HCT116 (cell line): ENCODE results near the gene NAV1. TPM values are rescaled to one million over a fixed set of nuclear protein-coding genes. Genes with fewer than 3 reads are reported as not detected.

Source experiments
- ATAC-seq: fragments of 200-7000 bp; cut with Tn5 transposase; 2 replicates; pipeline ENCODE4 v1.9.1; 2020; ENCODE audit warnings: mild to moderate bottlenecking, moderate library complexity
- BruUV-seq: library from RNA; stranded (reverse); fragments of 400-500 nt; replicated peaks from 2 replicates; lab custom pipeline; 2021; lab: Mats Ljungman, UMichigan
- CTCF ChIA-PET: fragments of 300-600 bp; sonication (Branson Sonifier 250); formaldehyde crosslinking; loops from one replicate; lab custom pipeline; 2021; ENCODE audit warnings: antibody characterized with exemption; lab: Charles Lee
- POLR2A ChIA-PET: fragments of 300-600, 350-600 bp; sonication (Branson Sonifier 250); formaldehyde crosslinking; loops from one replicate; lab custom pipeline; 2021; ENCODE audit warnings: antibody characterized with exemption; lab: Charles Lee
- RAD21 ChIA-PET, 2 experiments: fragments of 300-600 bp; sonication (Branson Sonifier 250); formaldehyde crosslinking; loops; one replicate each; lab custom pipeline; 2023; ENCODE audit warnings: low total read pairs in 2 of 2; ENCODE audit not compliant: uncharacterized antibody in 2 of 2, unreplicated experiment in 2 of 2, low non-redundant PET in 1 of 2; lab: Charles Lee
- DNase-seq: peaks from one replicate; pipeline ENCODE4 v3.0.0-alpha.2; 2010; ENCODE audit warnings: low read depth, low spot score
- H2AFZ ChIP-seq: fragments of 200-600 bp; shearing (Covaris generic), sonication (generic); 2 replicates; pipeline ENCODE4 v1.6.1; 2017; ENCODE audit warnings: low read depth, mixed run types, mixed read lengths, antibody characterized with exemption, low read length; ENCODE audit not compliant: poor library complexity, severe bottlenecking
- H3K27ac ChIP-seq: 2 replicates; pipeline ENCODE4 v1.5.1; 2012; ENCODE audit warnings: low read depth, low read length
- H3K27me3 ChIP-seq: fragments of 200-600 bp; sonication (generic); 2 replicates; pipeline ENCODE4 v1.6.1; 2016; ENCODE audit warnings: mixed run types, low read length, mixed read lengths; ENCODE audit not compliant: insufficient read depth
- H3K36me3 ChIP-seq, 2 experiments: fragments of 200-500 bp in 1 of 2; fragments of 200-600 bp in 1 of 2; sonication (Bioruptor generic) in 1 of 2; sonication (generic) in 1 of 2; 2 replicates each; pipeline versions ENCODE4 v1.5.1 to v1.6.1; 2014 to 2016; ENCODE audit warnings: low read length in 2 of 2, inconsistent platforms in 1 of 2, mixed read lengths in 1 of 2, mixed run types in 1 of 2; ENCODE audit not compliant: insufficient read depth in 2 of 2, control insufficient read depth in 1 of 2
- H3K4me1 ChIP-seq, 2 experiments: fragments of 200-600 bp in 1 of 2; sonication (generic) in 1 of 2; 2 replicates each; pipeline versions ENCODE4 v1.5.1 to v1.6.1; 2012 to 2017; ENCODE audit warnings: low read length in 2 of 2, inconsistent platforms in 1 of 2, mild to moderate bottlenecking in 1 of 2, mixed read lengths in 1 of 2, mixed run types in 1 of 2, moderate library complexity in 1 of 2; ENCODE audit not compliant: insufficient read depth in 2 of 2, control insufficient read depth in 1 of 2
- H3K4me2 ChIP-seq: fragments of 200-600 bp; sonication (generic); 2 replicates; pipeline ENCODE4 v1.6.1; 2017; ENCODE audit warnings: mixed run types, low read length, mixed read lengths
- H3K4me3 ChIP-seq, 2 experiments: fragments of 200-600 bp in 1 of 2; sonication (generic) in 1 of 2; replicated peaks in 1 of 2; 2 replicates each; pipeline ENCODE4 v1.5.1; 2011 to 2016; ENCODE audit warnings: low read length in 2 of 2, control low read depth in 1 of 2, low read depth in 1 of 2, mild to moderate bottlenecking in 1 of 2, mixed read lengths in 1 of 2, mixed run types in 1 of 2
- H3K79me2 ChIP-seq: fragments of 200-600 bp; sonication (generic); 2 replicates; pipeline ENCODE4 v1.6.1; 2017; ENCODE audit warnings: mild to moderate bottlenecking, mixed run types, low read length, moderate library complexity, mixed read lengths; ENCODE audit not compliant: insufficient read depth
- H3K9ac ChIP-seq: fragments of 200-600 bp; sonication (generic); 2 replicates; pipeline ENCODE4 v1.6.1; 2016; ENCODE audit warnings: low read length, mixed read lengths
- H3K9me2 ChIP-seq: fragments of 200-600 bp; sonication (generic), shearing (Covaris generic); 2 replicates; pipeline ENCODE4 v1.6.1; 2017; ENCODE audit warnings: mixed run types, mild to moderate bottlenecking, moderate library complexity; ENCODE audit not compliant: insufficient read depth
- H3K9me3 ChIP-seq, 2 experiments: fragments of 200-500 bp in 1 of 2; fragments of 200-600 bp in 1 of 2; sonication (Bioruptor generic) in 1 of 2; sonication (generic) in 1 of 2; 2 replicates each; pipeline ENCODE4 v1.6.1; 2014 to 2017; ENCODE audit warnings: low read length in 2 of 2, mixed read lengths in 2 of 2, inconsistent platforms in 1 of 2, low read depth in 1 of 2, mild to moderate bottlenecking in 1 of 2, mixed run types in 1 of 2, moderate library complexity in 1 of 2; ENCODE audit not compliant: control insufficient read depth in 1 of 2, insufficient read depth in 1 of 2
- H4K20me1 ChIP-seq: fragments of 200-600 bp; sonication (generic), shearing (Covaris generic); 2 replicates; pipeline ENCODE4 v1.6.1; 2017; ENCODE audit warnings: mixed run types, mild to moderate bottlenecking, moderate library complexity; ENCODE audit not compliant: insufficient read depth
- ATF3 ChIP-seq: IDR thresholded peaks from 2 replicates; pipeline ENCODE4 v1.6.1; 2012
- CBX3 ChIP-seq: IDR thresholded peaks from 2 replicates; pipeline ENCODE4 v1.6.1; 2012; ENCODE audit warnings: low read depth
- CEBPB ChIP-seq: IDR thresholded peaks from 2 replicates; pipeline ENCODE4 v1.6.1; 2012; ENCODE audit warnings: low read depth
- EGR1 ChIP-seq: IDR thresholded peaks from 2 replicates; pipeline ENCODE4 v1.6.1; 2012; ENCODE audit warnings: low read depth
- ELF1 ChIP-seq: IDR thresholded peaks from 2 replicates; pipeline ENCODE4 v1.6.1; 2012; ENCODE audit warnings: low read depth, borderline replicate concordance
- EZH2 ChIP-seq: fragments of 200-600 bp; sonication (generic); IDR thresholded peaks from 2 replicates; pipeline ENCODE4 v1.6.1; 2017; ENCODE audit warnings: antibody characterized with exemption, mixed run types
- EZH2phosphoT487 ChIP-seq: fragments of 200-600 bp; IDR thresholded peaks from 2 replicates; pipeline ENCODE4 v1.6.1; 2018; ENCODE audit warnings: antibody characterized with exemption, borderline replicate concordance
- FOSL1 ChIP-seq: IDR thresholded peaks from 2 replicates; pipeline ENCODE4 v1.6.1; 2012; ENCODE audit warnings: low read depth
- JUND ChIP-seq: IDR thresholded peaks from 2 replicates; pipeline ENCODE4 v1.6.1; 2012
- POLR2A ChIP-seq: IDR thresholded peaks from 2 replicates; pipeline ENCODE4 v1.7.0; 2011; ENCODE audit warnings: borderline replicate concordance; ENCODE audit not compliant: insufficient read depth, insufficient read length; ENCODE audit errors: extremely low read depth
- RAD21 ChIP-seq: IDR thresholded peaks from 2 replicates; pipeline ENCODE4 v1.6.1; 2012; ENCODE audit warnings: low read depth, mild to moderate bottlenecking
- REST ChIP-seq: IDR thresholded peaks from 2 replicates; pipeline ENCODE4 v1.6.1; 2012; ENCODE audit warnings: low read depth
- SIN3A ChIP-seq: IDR thresholded peaks from 2 replicates; pipeline ENCODE4 v1.6.1; 2012; ENCODE audit warnings: low read depth
- SP1 ChIP-seq: IDR thresholded peaks from 2 replicates; pipeline ENCODE4 v1.6.1; 2012; ENCODE audit warnings: low read depth
- SRF ChIP-seq: IDR thresholded peaks from 2 replicates; pipeline ENCODE4 v1.6.1; 2012; ENCODE audit warnings: low read depth
- TCF7L2 ChIP-seq: IDR thresholded peaks from 2 replicates; pipeline ENCODE4 v1.7.0; 2011; ENCODE audit warnings: borderline replicate concordance, inconsistent platforms; ENCODE audit not compliant: insufficient read depth, insufficient read length; ENCODE audit errors: extremely low read depth
- YY1 ChIP-seq: IDR thresholded peaks from 2 replicates; pipeline ENCODE4 v1.6.1; 2011; ENCODE audit warnings: low read length, low read depth, moderate library complexity, mild to moderate bottlenecking; ENCODE audit not compliant: insufficient replicate concordance; ENCODE audit errors: extremely low read depth
- ZFX ChIP-seq: fragments of 450-650 bp; IDR thresholded peaks from 2 replicates; pipeline ENCODE4 v1.6.1; 2017
- ZNF274 ChIP-seq: fragments of 200-500 bp; sonication (Bioruptor generic); IDR thresholded peaks from 2 replicates; pipeline ENCODE4 v1.6.1; 2014; ENCODE audit warnings: mild to moderate bottlenecking, low read depth, low read length, inconsistent platforms
- intact Hi-C: fragments of 100-400 bp; cut with micrococcal nuclease; formaldehyde crosslinking; loops from 2 replicates; pipeline ENCODE4 v1.10.0; 2022
- total RNA-seq: library from RNA; stranded (reverse); gene quantifications from one replicate; pipeline ENCODE4 v1.2.1, GENCODE V29; 2021; ENCODE audit not compliant: unreplicated experiment
- TF ChIP-seq, protein P1 (sequence below), 3 experiments: fragments of 200-600 bp in 1 of 3; sonication (generic) in 1 of 3; IDR thresholded peaks in 2 of 3; conservative IDR thresholded peaks in 1 of 3; 2 replicates each; pipeline ENCODE4 v1.5.1; 2012 to 2017; ENCODE audit warnings: low read depth in 2 of 3, low read length in 2 of 3, antibody characterized with exemption in 1 of 3, borderline replicate concordance in 1 of 3, control low read depth in 1 of 3, mild to moderate bottlenecking in 1 of 3, mixed read lengths in 1 of 3, mixed run types in 1 of 3, moderate library complexity in 1 of 3; ENCODE audit not compliant: insufficient read depth in 1 of 3
- TF ChIP-seq, protein P2 (sequence below): IDR thresholded peaks from 2 replicates; pipeline ENCODE4 v1.6.1; 2012

Gene NAV1
- total RNA-seq, 1 experiment from 2014 or later: 22.8 TPM

- ATAC-seq (peak; percentile 64), DNase-seq (peak; percentile 58)
- H3K36me3 ChIP-seq: no peaks in the 10 kb centered on the region
- H3K9ac ChIP-seq: 0 out of 2 replicates have a peak overlapping the region, but pooled peaks have one; percentile 15
- peak overlapping the region; percentile 64 for H3K4me2 ChIP-seq
- no peak overlapping the region for H3K27ac ChIP-seq
- CTCF ChIA-PET: interaction anchor here (1.1 to 1.7 kb wide), 5 partner anchors 22 to 243 kb away, joined by 3 to 5 read pairs (median 4); no protein-coding TSS in a partner anchor
- H3K27me3 ChIP-seq: no peaks in the 10 kb centered on the region
- no peak overlapping the region for H2AFZ ChIP-seq
- no TSS peak for BruUV-seq
- no peaks in the 10 kb centered on the region for H3K9me3 ChIP-seq
- intact Hi-C loops: no loop called here
- H4K20me1 ChIP-seq: no peaks in the 10 kb centered on the region
- peak overlapping the region in 1 of 2 experiments; percentile 9; a peak in 1 of 4 replicates for H3K4me3 ChIP-seq
- no peaks in the 10 kb centered on the region for H3K79me2 ChIP-seq
- no peaks in the 10 kb centered on the region for H3K9me2 ChIP-seq
- RAD21 ChIA-PET: no interaction called here
- POLR2A ChIA-PET: interaction anchor here (0.6 to 1.8 kb wide), 2 partner anchors 12 to 250 kb away, joined by 3 to 4 read pairs; no protein-coding TSS in a partner anchor
- peaks cover 0 to 18% of the 10 kb centered on the region in 2 experiments; a peak in 2 of 4 replicates for H3K4me1 ChIP-seq
- TF ChIP-seq, protein P1, sequence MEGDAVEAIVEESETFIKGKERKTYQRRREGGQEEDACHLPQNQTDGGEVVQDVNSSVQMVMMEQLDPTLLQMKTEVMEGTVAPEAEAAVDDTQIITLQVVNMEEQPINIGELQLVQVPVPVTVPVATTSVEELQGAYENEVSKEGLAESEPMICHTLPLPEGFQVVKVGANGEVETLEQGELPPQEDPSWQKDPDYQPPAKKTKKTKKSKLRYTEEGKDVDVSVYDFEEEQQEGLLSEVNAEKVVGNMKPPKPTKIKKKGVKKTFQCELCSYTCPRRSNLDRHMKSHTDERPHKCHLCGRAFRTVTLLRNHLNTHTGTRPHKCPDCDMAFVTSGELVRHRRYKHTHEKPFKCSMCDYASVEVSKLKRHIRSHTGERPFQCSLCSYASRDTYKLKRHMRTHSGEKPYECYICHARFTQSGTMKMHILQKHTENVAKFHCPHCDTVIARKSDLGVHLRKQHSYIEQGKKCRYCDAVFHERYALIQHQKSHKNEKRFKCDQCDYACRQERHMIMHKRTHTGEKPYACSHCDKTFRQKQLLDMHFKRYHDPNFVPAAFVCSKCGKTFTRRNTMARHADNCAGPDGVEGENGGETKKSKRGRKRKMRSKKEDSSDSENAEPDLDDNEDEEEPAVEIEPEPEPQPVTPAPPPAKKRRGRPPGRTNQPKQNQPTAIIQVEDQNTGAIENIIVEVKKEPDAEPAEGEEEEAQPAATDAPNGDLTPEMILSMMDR (IDR thresholded peaks at IDR 0.05 in 2 of 3, conservative IDR thresholded peaks at IDR 0.05 in 1 of 3; ENCODE audit: borderline replicate concordance in 1 of 3, insufficient read depth in 1 of 3, low read depth in 2 of 3, low read length in 2 of 3): no peak
- TF ChIP-seq, protein P2, sequence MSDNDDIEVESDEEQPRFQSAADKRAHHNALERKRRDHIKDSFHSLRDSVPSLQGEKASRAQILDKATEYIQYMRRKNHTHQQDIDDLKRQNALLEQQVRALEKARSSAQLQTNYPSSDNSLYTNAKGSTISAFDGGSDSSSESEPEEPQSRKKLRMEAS: peak; percentile 16; the same call in 1 of the 2 replicates
- TF ChIP-seq ELF1 (no peak), ZFX (no peak), EZH2phosphoT487 (no peak), FOSL1 (peak; percentile 81), CBX3 (no peak), ATF3 (no peak), RAD21 (no peak), REST (no peak), ZNF274 (no peak), EGR1 (no peak), POLR2A (no peak), TCF7L2 (no peak), EZH2 (no peak), YY1 (no peak), SP1 (peak; percentile 77), JUND (peak; percentile 70), SRF (no peak), SIN3A (no peak), CEBPB (no peak; the same call in none of the 2 replicates)
Measured at GRCh38 chr1:201551877-201552731, 13.2 kb downstream of the NAV1 start.
